Superior temporal gyrus (tissue), 1 donor: ENCODE measurements around the gene POLR2J2.
"Not testable (repeated sequence)": the region's sequence is repeated elsewhere in the genome, so short reads cannot be mapped to it uniquely, and the experiment has no call there.

ENCODE experiments used
- DNase-seq: peaks from one replicate; pipeline ENCODE4 v3.0.0-alpha.2; 2016; ENCODE audit errors: extremely low spot score

POLR2J2 gene

GRCh38 chr7:102671166-102671955 lies at the start of gene POLR2J2:
Gene POLR2J2 (minus strand): TSS chr7:102671663. CDS start chr7:102671601, 62 bp downstream.
- not testable (repeated sequence) for DNase-seq

- DNase-seq = not testable (repeated sequence)
These were observed 47.0 kb upstream of the POLR2J2 start for GRCh38 chr7:102718491-102718890.

- DNase-seq = not testable (repeated sequence)
These were observed 44.3 kb upstream of the POLR2J2 start for GRCh38 chr7:102715718-102716117.

GRCh38 chr7:102714774-102715522 lies 43.5 kb upstream of the POLR2J2 start:
- DNase-seq = not testable (repeated sequence)

GRCh38 chr7:102713691-102714080 lies 42.2 kb upstream of the POLR2J2 start:
- DNase-seq = not testable (repeated sequence)

GRCh38 chr7:102713011-102713690 lies 41.7 kb upstream of the POLR2J2 start:
- not testable (repeated sequence) for DNase-seq

GRCh38 chr7:102698962-102699750 lies 27.7 kb upstream of the POLR2J2 start:
- not testable (repeated sequence) for DNase-seq

GRCh38 chr7:102697642-102698512 lies 26.4 kb upstream of the POLR2J2 start:
- not testable (repeated sequence) for DNase-seq

- DNase-seq = not testable (repeated sequence)
These were observed 24.5 kb upstream of the POLR2J2 start for GRCh38 chr7:102696009-102696408.

GRCh38 chr7:102695033-102695552 lies 23.6 kb upstream of the POLR2J2 start:
- DNase-seq = not testable (repeated sequence)

- not testable (repeated sequence) for DNase-seq
These were observed 22.5 kb upstream of the POLR2J2 start for GRCh38 chr7:102694008-102694407.

- DNase-seq = not testable (repeated sequence)
These were observed 19.1 kb upstream of the POLR2J2 start for GRCh38 chr7:102690602-102691001.

- DNase-seq = not testable (repeated sequence)
These were observed 18.2 kb upstream of the POLR2J2 start for GRCh38 chr7:102689436-102690282.

- not testable (repeated sequence) for DNase-seq
These were observed 17.0 kb upstream of the POLR2J2 start for GRCh38 chr7:102688299-102689036.

- DNase-seq = not testable (repeated sequence)
These were observed 11.1 kb upstream of the POLR2J2 start for GRCh38 chr7:102682560-102682959.

GRCh38 chr7:102680780-102681179 lies 9.3 kb upstream of the POLR2J2 start:
- not testable (repeated sequence) for DNase-seq

- DNase-seq = not testable (repeated sequence)
These were observed 4.1 kb upstream of the POLR2J2 start for GRCh38 chr7:102675545-102675944.

- not testable (repeated sequence) for DNase-seq
These were observed 2.1 kb upstream of the POLR2J2 start for GRCh38 chr7:102673447-102674067.
